GM10266 (cell line): ENCODE results near the gene QRICH2.

Source experiments
- DNase-seq: peaks from one replicate; pipeline ENCODE4 v3.0.0; 2012; ENCODE audit errors: extremely low spot score
- TF ChIP-seq, protein P1 (sequence below): IDR thresholded peaks from 2 replicates; pipeline ENCODE4 v1.5.1; 2012; ENCODE audit warnings: mild to moderate bottlenecking, low read depth; ENCODE audit not compliant: control insufficient read depth, insufficient read depth; ENCODE audit errors: missing control alignments

The QRICH2 gene

DNA sequence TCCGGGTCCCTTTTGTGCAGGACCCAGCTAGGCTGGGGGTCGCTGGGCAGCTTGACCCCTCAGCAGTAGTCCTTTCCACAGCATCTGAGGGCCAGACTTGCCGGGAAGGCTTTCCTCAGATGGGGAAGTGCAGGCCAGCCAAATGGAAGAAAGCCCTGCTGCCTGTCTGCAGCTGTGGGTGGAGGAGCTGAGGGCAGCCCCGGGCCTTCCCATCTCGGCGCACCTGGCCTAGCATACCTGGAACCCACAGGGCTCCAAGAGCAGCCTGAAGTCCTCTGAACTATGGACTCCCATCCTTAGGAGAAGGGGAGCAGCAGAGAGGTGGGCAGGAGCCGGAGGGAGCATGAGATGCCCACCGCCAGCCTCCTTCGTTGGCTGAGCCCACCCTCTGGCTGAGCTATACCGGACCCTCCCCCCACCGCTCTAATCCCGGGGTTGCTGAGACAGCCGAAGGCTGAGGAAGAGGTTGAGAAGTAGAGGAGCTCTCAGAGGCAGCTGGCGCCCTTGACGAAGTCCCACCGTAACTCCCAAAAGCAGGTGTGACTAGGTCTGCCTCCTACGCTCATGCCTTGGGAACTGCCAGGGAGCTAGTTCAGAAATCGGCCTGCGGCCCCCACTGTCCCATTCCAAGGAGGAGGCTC, 29.7 kb downstream of the QRICH2 start:
- TF ChIP-seq, protein P1, sequence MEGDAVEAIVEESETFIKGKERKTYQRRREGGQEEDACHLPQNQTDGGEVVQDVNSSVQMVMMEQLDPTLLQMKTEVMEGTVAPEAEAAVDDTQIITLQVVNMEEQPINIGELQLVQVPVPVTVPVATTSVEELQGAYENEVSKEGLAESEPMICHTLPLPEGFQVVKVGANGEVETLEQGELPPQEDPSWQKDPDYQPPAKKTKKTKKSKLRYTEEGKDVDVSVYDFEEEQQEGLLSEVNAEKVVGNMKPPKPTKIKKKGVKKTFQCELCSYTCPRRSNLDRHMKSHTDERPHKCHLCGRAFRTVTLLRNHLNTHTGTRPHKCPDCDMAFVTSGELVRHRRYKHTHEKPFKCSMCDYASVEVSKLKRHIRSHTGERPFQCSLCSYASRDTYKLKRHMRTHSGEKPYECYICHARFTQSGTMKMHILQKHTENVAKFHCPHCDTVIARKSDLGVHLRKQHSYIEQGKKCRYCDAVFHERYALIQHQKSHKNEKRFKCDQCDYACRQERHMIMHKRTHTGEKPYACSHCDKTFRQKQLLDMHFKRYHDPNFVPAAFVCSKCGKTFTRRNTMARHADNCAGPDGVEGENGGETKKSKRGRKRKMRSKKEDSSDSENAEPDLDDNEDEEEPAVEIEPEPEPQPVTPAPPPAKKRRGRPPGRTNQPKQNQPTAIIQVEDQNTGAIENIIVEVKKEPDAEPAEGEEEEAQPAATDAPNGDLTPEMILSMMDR, result no peak
- DNase-seq, result no peak

DNA sequence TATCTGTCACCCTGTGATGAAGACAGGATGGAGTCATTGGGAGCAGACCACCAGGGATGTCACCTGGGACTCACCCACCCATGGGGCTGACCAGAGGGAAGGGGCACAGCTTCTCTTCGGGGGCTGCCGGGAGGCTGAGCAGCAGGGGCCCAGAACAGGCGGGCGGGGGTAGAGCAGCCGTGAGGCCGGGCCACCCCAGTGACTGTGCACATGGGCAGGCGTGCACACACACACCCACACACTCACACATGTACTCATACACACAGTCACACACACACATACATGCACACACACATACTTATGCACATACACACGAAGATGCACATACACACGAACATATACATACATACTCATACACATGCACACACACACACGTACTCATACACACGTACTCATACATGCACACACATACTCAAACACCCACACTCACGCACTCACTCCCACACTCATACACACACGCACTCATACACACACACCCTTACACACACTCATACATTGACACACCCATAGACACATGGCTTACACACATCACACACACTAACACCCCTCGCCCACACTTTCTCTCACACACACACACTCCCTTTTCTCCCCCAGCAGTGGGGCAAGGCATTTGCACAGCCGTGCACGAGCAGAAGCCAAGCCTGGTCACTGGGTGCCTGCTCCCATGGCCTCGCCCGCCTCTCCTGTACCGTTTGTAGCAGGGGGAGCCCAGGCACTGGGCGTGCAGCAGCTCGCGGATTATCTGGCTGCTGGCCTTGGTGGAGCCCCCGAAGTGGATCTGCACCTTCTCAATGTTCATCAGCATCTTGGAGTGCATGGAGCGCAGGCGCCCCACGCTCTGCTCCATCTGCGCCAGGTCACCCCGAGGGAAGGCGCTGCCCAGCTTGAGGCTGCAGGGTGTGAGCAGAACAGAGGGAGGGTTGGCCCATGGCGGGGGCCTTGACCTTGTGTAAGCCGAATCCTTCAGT, 30.5 kb downstream of the QRICH2 start:
- TF ChIP-seq, protein P1, result no peak
- DNase-seq, result no peak

GRCh38 chr17:76276461-76277299, 31.4 kb downstream of the QRICH2 start:
- DNase-seq, result no peak
- TF ChIP-seq, protein P1, result no peak

DNA sequence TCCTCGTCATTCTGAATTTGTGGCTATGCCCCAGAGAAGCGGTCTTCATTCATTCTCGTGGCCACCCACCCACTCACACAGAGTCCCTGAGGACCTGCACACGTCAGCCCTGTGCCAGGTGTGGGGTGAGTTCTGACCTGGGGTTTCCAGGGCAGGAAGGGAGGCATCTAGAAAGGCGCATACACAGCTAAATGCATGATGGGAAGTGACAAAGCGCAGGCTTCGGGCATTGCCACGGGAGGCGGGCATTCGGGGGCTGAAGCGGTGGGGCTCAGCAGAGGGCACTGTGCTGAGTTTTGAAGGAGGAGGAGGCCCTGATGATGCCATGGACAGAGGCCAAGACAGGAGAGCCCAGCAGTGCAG, 32.0 kb downstream of the QRICH2 start:
- TF ChIP-seq, protein P1, result no peak
- DNase-seq, result no peak

GRCh38 chr17:76275382-76276068, 32.6 kb downstream of the QRICH2 start:
- TF ChIP-seq, protein P1, result no peak
- no peak for DNase-seq

GRCh38 chr17:76274112-76274956, 33.7 kb downstream of the QRICH2 start:
- DNase-seq, result no peak
- TF ChIP-seq, protein P1, result no peak
